ENCODE measurements around the gene ZNF503.

Gene ZNF503

DNA sequence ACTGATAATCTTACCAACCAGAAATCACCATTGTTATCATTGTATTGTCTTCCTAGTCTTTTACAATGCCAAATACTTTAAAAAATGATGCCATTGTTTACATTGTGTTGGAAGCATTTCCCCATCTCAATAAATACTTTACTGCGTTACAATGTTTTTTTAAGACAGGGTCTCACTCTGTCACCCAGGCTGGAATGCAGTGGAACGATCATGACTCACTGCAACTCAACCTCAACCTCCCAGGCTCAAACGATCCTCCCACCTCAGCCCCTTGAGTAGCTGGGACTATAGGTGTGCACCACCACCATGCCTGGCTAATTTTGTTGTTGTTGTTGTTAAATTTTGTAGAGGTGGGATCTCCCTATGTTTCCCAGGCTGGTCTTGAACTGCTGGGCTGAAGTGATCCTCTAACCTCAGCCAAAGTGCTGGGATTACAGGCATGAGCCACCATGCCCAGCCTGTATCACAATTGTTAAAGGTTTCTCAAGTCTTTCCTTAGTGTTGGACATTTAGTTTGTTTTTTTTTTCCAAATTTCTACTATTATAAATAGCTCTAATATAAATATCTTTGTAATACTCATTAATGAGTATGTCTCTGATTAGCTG lies 43.3 kb upstream of the ZNF503 start:
- no peak for DNase-seq (ENCODE audit: low spot score)
- TF ChIP-seq, protein P1, sequence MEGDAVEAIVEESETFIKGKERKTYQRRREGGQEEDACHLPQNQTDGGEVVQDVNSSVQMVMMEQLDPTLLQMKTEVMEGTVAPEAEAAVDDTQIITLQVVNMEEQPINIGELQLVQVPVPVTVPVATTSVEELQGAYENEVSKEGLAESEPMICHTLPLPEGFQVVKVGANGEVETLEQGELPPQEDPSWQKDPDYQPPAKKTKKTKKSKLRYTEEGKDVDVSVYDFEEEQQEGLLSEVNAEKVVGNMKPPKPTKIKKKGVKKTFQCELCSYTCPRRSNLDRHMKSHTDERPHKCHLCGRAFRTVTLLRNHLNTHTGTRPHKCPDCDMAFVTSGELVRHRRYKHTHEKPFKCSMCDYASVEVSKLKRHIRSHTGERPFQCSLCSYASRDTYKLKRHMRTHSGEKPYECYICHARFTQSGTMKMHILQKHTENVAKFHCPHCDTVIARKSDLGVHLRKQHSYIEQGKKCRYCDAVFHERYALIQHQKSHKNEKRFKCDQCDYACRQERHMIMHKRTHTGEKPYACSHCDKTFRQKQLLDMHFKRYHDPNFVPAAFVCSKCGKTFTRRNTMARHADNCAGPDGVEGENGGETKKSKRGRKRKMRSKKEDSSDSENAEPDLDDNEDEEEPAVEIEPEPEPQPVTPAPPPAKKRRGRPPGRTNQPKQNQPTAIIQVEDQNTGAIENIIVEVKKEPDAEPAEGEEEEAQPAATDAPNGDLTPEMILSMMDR (IDR thresholded peaks at IDR 0.05; ENCODE audit: extremely low read depth, insufficient read depth, missing control alignments): no peak
- in situ Hi-C loops (cut with MboI; ENCODE audit: low pct_unique_long_range_greater_than_20kb, low sequenced_read_pairs, unreplicated experiment): no loop called here

DNA sequence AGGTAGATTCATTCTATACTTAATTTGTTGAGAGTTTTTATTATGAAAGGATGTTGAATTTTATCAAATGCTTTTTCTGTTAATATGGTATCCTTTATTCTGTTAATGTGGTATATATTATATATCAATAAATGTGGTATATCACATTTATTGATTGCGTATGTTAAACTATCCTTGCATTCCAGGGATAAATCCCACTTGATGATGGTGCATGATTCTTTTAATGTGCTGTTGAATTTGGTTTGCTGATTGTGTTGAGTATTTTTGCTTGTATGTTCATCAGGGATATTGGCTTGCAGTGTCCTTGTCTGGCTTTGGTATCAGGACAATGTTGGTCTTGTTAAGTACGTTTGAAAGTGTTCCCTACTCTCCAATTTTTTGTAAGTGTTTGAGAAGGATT lies 41.8 kb upstream of the ZNF503 start:
- TF ChIP-seq, protein P1 (IDR thresholded peaks at IDR 0.05; ENCODE audit: extremely low read depth, insufficient read depth, missing control alignments): no peak
- in situ Hi-C loops (cut with MboI; ENCODE audit: low pct_unique_long_range_greater_than_20kb, low sequenced_read_pairs, unreplicated experiment): no loop called here
- no peak for DNase-seq (ENCODE audit: low spot score)

DNA sequence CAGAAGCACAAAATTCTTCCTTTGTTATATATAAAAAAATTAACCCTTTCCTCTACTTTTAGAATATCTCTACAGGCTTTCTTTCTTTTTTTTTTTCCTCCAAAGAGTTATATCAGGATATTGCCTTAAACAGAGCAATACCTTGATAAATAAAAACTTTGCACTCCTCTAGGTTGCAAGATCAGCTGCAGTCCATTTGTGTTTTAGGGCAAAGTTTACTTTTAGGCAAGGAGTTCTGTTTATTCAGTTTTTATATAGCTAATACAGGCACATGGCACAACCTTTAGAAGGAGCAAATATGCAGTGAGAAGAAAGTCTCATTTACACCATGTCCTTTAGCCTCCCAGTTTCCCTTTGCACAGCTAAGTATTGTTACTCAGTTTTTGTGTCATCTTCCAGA lies 40.1 kb upstream of the ZNF503 start:
- TF ChIP-seq, protein P1 (IDR thresholded peaks at IDR 0.05; ENCODE audit: extremely low read depth, insufficient read depth, missing control alignments): no peak
- in situ Hi-C loops (cut with MboI; ENCODE audit: low pct_unique_long_range_greater_than_20kb, low sequenced_read_pairs, unreplicated experiment): no loop called here
- DNase-seq (ENCODE audit: low spot score): no peak

DNA sequence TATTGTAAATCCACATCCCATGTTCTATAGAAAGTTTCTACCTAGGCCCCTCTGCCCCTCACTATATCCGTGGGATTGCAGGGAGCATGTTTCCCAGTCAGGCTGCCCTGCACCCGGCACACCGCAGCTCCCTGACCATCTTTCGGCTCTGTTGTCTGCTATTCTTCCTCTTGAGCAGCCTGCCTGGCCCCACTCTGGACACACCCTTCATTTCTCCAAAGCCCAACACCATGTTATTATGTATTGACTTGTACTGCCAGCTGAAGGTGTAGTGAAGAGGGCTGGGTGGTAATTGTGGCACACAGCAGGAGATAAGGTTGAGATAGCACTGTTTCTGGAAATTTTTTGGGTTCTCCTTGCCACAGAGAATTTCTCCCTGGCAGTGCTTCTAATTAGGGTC lies 39.6 kb upstream of the ZNF503 start:
- in situ Hi-C loops (cut with MboI; ENCODE audit: low pct_unique_long_range_greater_than_20kb, low sequenced_read_pairs, unreplicated experiment): no loop called here
- no peak for DNase-seq (ENCODE audit: low spot score)
- TF ChIP-seq, protein P1 (IDR thresholded peaks at IDR 0.05; ENCODE audit: extremely low read depth, insufficient read depth, missing control alignments): no peak

DNA sequence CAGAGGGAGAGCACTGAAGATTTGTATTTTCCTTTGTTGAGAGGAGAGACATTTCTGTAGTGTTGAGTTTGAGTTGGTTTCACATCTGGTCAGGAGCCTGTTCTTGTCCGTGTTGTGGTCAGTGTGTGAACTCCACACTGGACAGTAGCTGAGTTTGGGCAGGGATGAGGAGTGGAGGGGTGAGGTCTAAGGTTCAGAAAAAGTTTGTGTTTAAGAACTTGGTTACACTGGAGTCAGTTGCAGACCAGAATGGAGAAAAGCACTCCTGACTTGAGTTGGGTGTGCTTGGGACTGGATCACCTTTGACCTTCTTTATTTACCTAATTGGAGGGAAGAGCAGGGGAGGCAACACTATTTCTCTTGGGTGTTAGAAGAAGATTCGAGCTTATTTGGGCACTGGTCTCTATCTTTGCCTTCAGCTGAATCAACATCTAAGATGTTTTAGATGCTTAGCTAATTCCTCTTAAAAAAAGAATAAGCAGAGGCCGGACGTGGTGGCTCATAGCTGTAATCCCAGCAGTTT lies 38.8 kb upstream of the ZNF503 start:
- TF ChIP-seq, protein P1 (IDR thresholded peaks at IDR 0.05; ENCODE audit: extremely low read depth, insufficient read depth, missing control alignments): no peak
- DNase-seq (ENCODE audit: low spot score): no peak
- in situ Hi-C loops (cut with MboI; ENCODE audit: low pct_unique_long_range_greater_than_20kb, low sequenced_read_pairs, unreplicated experiment): no loop called here

DNA sequence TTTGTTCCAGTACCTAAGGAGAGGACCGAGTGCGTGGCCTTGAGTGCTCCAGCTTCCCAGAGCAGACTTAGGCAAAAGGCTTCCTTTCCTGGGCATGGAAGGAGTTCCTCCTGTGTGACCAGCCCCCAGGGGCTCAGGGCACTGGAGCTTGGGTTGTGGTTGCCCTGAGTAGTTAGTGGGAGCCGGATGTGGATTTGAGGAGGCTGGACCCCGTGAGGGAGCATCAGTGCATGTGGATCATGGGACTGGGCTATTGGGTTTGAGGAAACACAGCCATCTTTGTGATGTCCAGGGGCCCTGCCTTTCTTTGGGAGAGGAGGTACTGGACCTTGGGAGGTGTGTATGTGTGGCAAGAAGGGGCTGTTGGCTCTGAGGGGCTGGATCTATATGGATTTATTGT lies 38.2 kb upstream of the ZNF503 start:
- TF ChIP-seq, protein P1 (IDR thresholded peaks at IDR 0.05; ENCODE audit: extremely low read depth, insufficient read depth, missing control alignments): no peak
- in situ Hi-C loops (cut with MboI; ENCODE audit: low pct_unique_long_range_greater_than_20kb, low sequenced_read_pairs, unreplicated experiment): no loop called here
- DNase-seq (ENCODE audit: low spot score): no peak
